GM12874 (cell line): ENCODE measurements around the gene LENEP.

Experiments used
- CTCF ChIP-seq: IDR thresholded peaks from 2 replicates; pipeline ENCODE4 v1.5.1; 2011; ENCODE audit warnings: low read depth, mild to moderate bottlenecking, control low read depth, low read length, moderate library complexity; ENCODE audit not compliant: insufficient read depth

Gene LENEP

GRCh38 chr1:155017946-155018316 lies 24.5 kb downstream of the LENEP start:
- no peak for TF ChIP-seq CTCF

- no peak for TF ChIP-seq CTCF
Observed at GRCh38 chr1:155018617-155019348, 25.4 kb downstream of the LENEP start.

- no peak for TF ChIP-seq CTCF
Observed at GRCh38 chr1:155019377-155020245, 26.2 kb downstream of the LENEP start.

GRCh38 chr1:155022136-155022926 lies 28.9 kb downstream of the LENEP start:
- no peak for TF ChIP-seq CTCF

GRCh38 chr1:155022927-155023236 lies 29.5 kb downstream of the LENEP start:
- no peak for TF ChIP-seq CTCF

- TF ChIP-seq CTCF, result no peak
Observed at GRCh38 chr1:155023627-155024026, 30.2 kb downstream of the LENEP start.

- TF ChIP-seq CTCF, result no peak
Observed at GRCh38 chr1:155024315-155024714, 30.9 kb downstream of the LENEP start.
